GM23248 (cell line): ENCODE data around the gene ZSWIM4.

Experiments used
- EZH2 ChIP-seq: fragments of 200-600 bp; sonication (generic); IDR thresholded peaks from 2 replicates; pipeline ENCODE4 v1.6.1; 2018; ENCODE audit warnings: antibody characterized with exemption, mild to moderate bottlenecking; ENCODE audit not compliant: insufficient read depth, poor library complexity, severe bottlenecking
- EZH2phosphoT487 ChIP-seq: fragments of 200-600 bp; sonication (generic); IDR thresholded peaks from 2 replicates; pipeline ENCODE4 v1.6.1; 2018; ENCODE audit warnings: antibody characterized with exemption, moderate library complexity, mild to moderate bottlenecking, low read depth; ENCODE audit not compliant: insufficient read depth

GRCh38 chr19:13748169-13748828, 46.9 kb upstream of the ZSWIM4 start:
- TF ChIP-seq EZH2phosphoT487, result no peak
- no peak for TF ChIP-seq EZH2
